GM18861 (cell line): ENCODE results near the gene SPPL2C.
"Not testable (repeated sequence)": the region's sequence is repeated elsewhere in the genome, so short reads cannot be mapped to it uniquely, and the experiment has no call there.

Source experiments
- ATAC-seq: cut with Tn5 transposase; IDR thresholded peaks from one replicate; pipeline ENCODE4 v1.9.1; 2021; ENCODE audit not compliant: unreplicated experiment

Gene SPPL2C

GRCh38 chr17:45848868-45849535 is 4.3 kb downstream of the SPPL2C start:
- no peak for ATAC-seq

- ATAC-seq: no peak
These were observed 4.9 kb downstream of the SPPL2C start for GRCh38 chr17:45849536-45849990.

GRCh38 chr17:45850011-45850410 is 5.3 kb downstream of the SPPL2C start:
- ATAC-seq: no peak

- ATAC-seq: no peak
These were observed 5.8 kb downstream of the SPPL2C start for GRCh38 chr17:45850468-45850867.

- no peak for ATAC-seq
These were observed 6.3 kb downstream of the SPPL2C start for GRCh38 chr17:45851022-45851421.

- ATAC-seq: no peak
These were observed 6.8 kb downstream of the SPPL2C start for GRCh38 chr17:45851464-45851863.

GRCh38 chr17:45851873-45852272 is 7.2 kb downstream of the SPPL2C start:
- no peak for ATAC-seq

- ATAC-seq: no peak
These were observed 8.0 kb downstream of the SPPL2C start for GRCh38 chr17:45852535-45853297.

GRCh38 chr17:45854209-45854608 is 9.5 kb downstream of the SPPL2C start:
- no peak for ATAC-seq

- no peak for ATAC-seq
These were observed 11.1 kb downstream of the SPPL2C start for GRCh38 chr17:45855691-45856336.

- no peak for ATAC-seq
These were observed 13.5 kb downstream of the SPPL2C start for GRCh38 chr17:45857977-45858708.

- ATAC-seq: no peak
These were observed 16.5 kb downstream of the SPPL2C start for GRCh38 chr17:45861165-45861564.

GRCh38 chr17:45862127-45862526 is 17.4 kb downstream of the SPPL2C start:
- not testable (repeated sequence) for ATAC-seq

- ATAC-seq: no peak
These were observed 19.4 kb downstream of the SPPL2C start for GRCh38 chr17:45863857-45864654.

- no peak for ATAC-seq
These were observed 22.5 kb downstream of the SPPL2C start for GRCh38 chr17:45867171-45867570.

GRCh38 chr17:45867702-45868101 is 23.0 kb downstream of the SPPL2C start:
- no peak for ATAC-seq

GRCh38 chr17:45868276-45868675 is 23.6 kb downstream of the SPPL2C start:
- no peak for ATAC-seq

- no peak for ATAC-seq
These were observed 25.1 kb downstream of the SPPL2C start for GRCh38 chr17:45869676-45870341.

- no peak for ATAC-seq
These were observed 25.8 kb downstream of the SPPL2C start for GRCh38 chr17:45870342-45870974.
